HEK293 (cell line): Measurements from ENCODE around the gene VEPH1.

Experiments
- BCL6B ChIP-seq: fragments of 450-650 bp; formaldehyde crosslinking; IDR thresholded peaks from 2 replicates; pipeline ENCODE4 v1.5.1; 2017; ENCODE audit warnings: missing biosample characterization, missing genetic modification characterization
- GLI4 ChIP-seq: fragments of 450-650 bp; formaldehyde crosslinking; IDR thresholded peaks from 2 replicates; pipeline ENCODE4 v1.5.1; 2016; ENCODE audit warnings: missing biosample characterization, missing genetic modification characterization
- HOXC10 ChIP-seq: sonication (generic); formaldehyde crosslinking; IDR thresholded peaks from 2 replicates; pipeline ENCODE4 v1.8.1; 2023; ENCODE audit warnings: mild to moderate bottlenecking, missing genetic modification reagents
- MEIS1 ChIP-seq: sonication (generic); formaldehyde crosslinking; IDR thresholded peaks from 2 replicates; pipeline ENCODE4 v1.8.1; 2022; ENCODE audit warnings: missing genetic modification reagents, mild to moderate bottlenecking, borderline replicate concordance
- PRDM10 ChIP-seq: fragments of 450-650 bp; formaldehyde crosslinking; IDR thresholded peaks from 2 replicates; pipeline ENCODE4 v1.5.1; 2016; ENCODE audit warnings: missing biosample characterization, missing genetic modification characterization
- RBAK ChIP-seq: fragments of 450-650 bp; formaldehyde crosslinking; IDR thresholded peaks from 2 replicates; pipeline ENCODE4 v1.5.1; 2016; ENCODE audit warnings: missing biosample characterization, missing genetic modification characterization
- TCF7L2 ChIP-seq: IDR thresholded peaks from 2 replicates; pipeline ENCODE4 v1.6.1; 2011; ENCODE audit warnings: low read depth, mild to moderate bottlenecking, inconsistent platforms, low read length, moderate library complexity, borderline replicate concordance
- TRIM28 ChIP-seq: IDR thresholded peaks from 2 replicates; pipeline ENCODE4 v1.6.1; 2011; ENCODE audit warnings: low read length, control low read depth, borderline replicate concordance
- WT1 ChIP-seq: fragments of 450-650 bp; formaldehyde crosslinking; IDR thresholded peaks from 2 replicates; pipeline ENCODE4 v1.5.1; 2016; ENCODE audit warnings: missing biosample characterization, missing genetic modification characterization
- ZBTB10 ChIP-seq: fragments of 450-650 bp; formaldehyde crosslinking; IDR thresholded peaks from 2 replicates; pipeline ENCODE4 v1.5.1; 2016; ENCODE audit warnings: missing biosample characterization, missing genetic modification characterization
- ZBTB48 ChIP-seq: fragments of 450-650 bp; formaldehyde crosslinking; IDR thresholded peaks from 2 replicates; pipeline ENCODE4 v1.5.1; 2016; ENCODE audit warnings: missing biosample characterization, missing genetic modification characterization
- ZNF202 ChIP-seq: fragments of 450-650 bp; formaldehyde crosslinking; IDR thresholded peaks from 2 replicates; pipeline ENCODE4 v1.5.1; 2016; ENCODE audit warnings: missing biosample characterization, missing genetic modification characterization, borderline replicate concordance
- ZNF223 ChIP-seq: fragments of 450-650 bp; formaldehyde crosslinking; IDR thresholded peaks from 2 replicates; pipeline ENCODE4 v1.5.1; 2016; ENCODE audit warnings: missing biosample characterization, missing genetic modification characterization
- ZNF274 ChIP-seq, 2 experiments: fragments of 200-500 bp in 1 of 2; fragments of 450-650 bp in 1 of 2; sonication (Bioruptor generic) in 1 of 2; formaldehyde crosslinking in 1 of 2; IDR thresholded peaks; 2 replicates each; pipeline versions ENCODE4 v1.5.1 to v1.6.1; 2014 to 2016; ENCODE audit warnings: borderline replicate concordance in 1 of 2, inconsistent platforms in 1 of 2, low read length in 1 of 2, missing biosample characterization in 1 of 2, missing genetic modification characterization in 1 of 2
- ZNF292 ChIP-seq: fragments of 450-650 bp; formaldehyde crosslinking; IDR thresholded peaks from 2 replicates; pipeline ENCODE4 v1.5.1; 2016; ENCODE audit warnings: low read depth, missing biosample characterization, missing genetic modification characterization, borderline replicate concordance
- ZNF302 ChIP-seq: fragments of 450-650 bp; formaldehyde crosslinking; IDR thresholded peaks from 2 replicates; pipeline ENCODE4 v1.5.1; 2016; ENCODE audit warnings: missing biosample characterization, missing genetic modification characterization, low read depth
- ZNF354C ChIP-seq: fragments of 450-650 bp; formaldehyde crosslinking; IDR thresholded peaks from 2 replicates; pipeline ENCODE4 v1.5.1; 2016; ENCODE audit warnings: missing biosample characterization, missing genetic modification characterization, low read depth, borderline replicate concordance
- ZNF416 ChIP-seq: fragments of 450-650 bp; formaldehyde crosslinking; IDR thresholded peaks from 2 replicates; pipeline ENCODE4 v1.5.1; 2016; ENCODE audit warnings: missing biosample characterization, missing genetic modification characterization
- ZNF433 ChIP-seq: fragments of 450-650 bp; formaldehyde crosslinking; IDR thresholded peaks from 2 replicates; pipeline ENCODE4 v1.5.1; 2016; ENCODE audit warnings: missing biosample characterization, missing genetic modification characterization, low read depth
- ZNF518A ChIP-seq: fragments of 450-650 bp; formaldehyde crosslinking; conservative IDR thresholded peaks from 2 replicates; pipeline ENCODE4 v1.5.1; 2016; ENCODE audit warnings: low read depth, missing biosample characterization, missing genetic modification characterization
- ZNF521 ChIP-seq: fragments of 450-650 bp; formaldehyde crosslinking; IDR thresholded peaks from 2 replicates; pipeline ENCODE4 v1.5.1; 2017; ENCODE audit warnings: missing biosample characterization, mild to moderate bottlenecking, missing genetic modification characterization
- ZNF555 ChIP-seq: fragments of 450-650 bp; formaldehyde crosslinking; conservative IDR thresholded peaks from 2 replicates; pipeline ENCODE4 v1.5.1; 2017; ENCODE audit warnings: missing biosample characterization, mild to moderate bottlenecking, missing genetic modification characterization, inconsistent platforms
- ZNF626 ChIP-seq: fragments of 450-650 bp; sonication (Bioruptor Pico); formaldehyde crosslinking; IDR thresholded peaks from 2 replicates; pipeline ENCODE4 v1.5.1; 2018; ENCODE audit warnings: missing biosample characterization, missing genetic modification characterization, inconsistent platforms
- ZNF677 ChIP-seq: fragments of 450-650 bp; IDR thresholded peaks from 2 replicates; pipeline ENCODE4 v1.5.0; 2018; ENCODE audit warnings: missing biosample characterization, mild to moderate bottlenecking, missing genetic modification characterization, moderate library complexity
- ZNF785 ChIP-seq: fragments of 450-650 bp; formaldehyde crosslinking; IDR thresholded peaks from 2 replicates; pipeline ENCODE4 v1.5.1; 2016; ENCODE audit warnings: missing biosample characterization, missing genetic modification characterization
- ZSCAN18 ChIP-seq: fragments of 450-650 bp; formaldehyde crosslinking; IDR thresholded peaks from 2 replicates; pipeline ENCODE4 v1.5.1; 2016; ENCODE audit warnings: missing biosample characterization, missing genetic modification characterization

The VEPH1 gene

GRCh38 chr3:157475921-157476414 lies 27.2 kb downstream of the VEPH1 start (continued):
- TF ChIP-seq ZBTB10 (tag by site-specific recombination) (no peak), HOXC10 (CRISPR knock-in tag) (no peak), TRIM28 (no peak), ZSCAN18 (tag by site-specific recombination) (no peak), BCL6B (tag by site-specific recombination) (0 out of 2 replicates have a peak, but pooled peaks have one; percentile 15), ZNF521 (tag by site-specific recombination) (no peak), ZNF555 (tag by site-specific recombination) (no peak), RBAK (no peak), ZNF292 (tag by site-specific recombination) (no peak), ZBTB48 (tag by site-specific recombination) (no peak), ZNF518A (tag by site-specific recombination) (peak; percentile 41; the same call in 1 of the 2 replicates), ZNF785 (tag by site-specific recombination) (no peak), WT1 (tag by site-specific recombination) (no peak), ZNF416 (tag by site-specific recombination) (no peak), ZNF223 (tag by site-specific recombination) (no peak), ZNF433 (tag by site-specific recombination) (no peak), ZNF274 (IDR thresholded peaks at IDR 0.05; ENCODE audit: low read length) (no peak), ZNF274 (tag by site-specific recombination; IDR thresholded peaks at IDR 0.05; ENCODE audit: borderline replicate concordance) (no peak), PRDM10 (tag by site-specific recombination) (peak; percentile 90), MEIS1 (no peak), ZNF677 (tag by site-specific recombination) (no peak), GLI4 (0 out of 2 replicates have a peak, but pooled peaks have one; percentile 14), TCF7L2 (no peak), ZNF626 (tag by site-specific recombination) (no peak), ZNF202 (no peak), ZNF302 (tag by site-specific recombination) (no peak), ZNF354C (no peak)
